Ecto neural progenitor cell (in vitro differentiated cells): ENCODE results near the gene TNFRSF6B.
A peak's percentile ranks its signal among the peaks of the same experiment; 100 is the strongest.
"Not testable (repeated sequence)": the region's sequence is repeated elsewhere in the genome, so short reads cannot be mapped to it uniquely, and the experiment has no call there.

Experiments used
- DNase-seq: peaks from one replicate; pipeline ENCODE4 v3.0.0-alpha.2; 2018; ENCODE audit warnings: low spot score

Gene TNFRSF6B, protein sequence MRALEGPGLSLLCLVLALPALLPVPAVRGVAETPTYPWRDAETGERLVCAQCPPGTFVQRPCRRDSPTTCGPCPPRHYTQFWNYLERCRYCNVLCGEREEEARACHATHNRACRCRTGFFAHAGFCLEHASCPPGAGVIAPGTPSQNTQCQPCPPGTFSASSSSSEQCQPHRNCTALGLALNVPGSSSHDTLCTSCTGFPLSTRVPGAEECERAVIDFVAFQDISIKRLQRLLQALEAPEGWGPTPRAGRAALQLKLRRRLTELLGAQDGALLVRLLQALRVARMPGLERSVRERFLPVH

DNA sequence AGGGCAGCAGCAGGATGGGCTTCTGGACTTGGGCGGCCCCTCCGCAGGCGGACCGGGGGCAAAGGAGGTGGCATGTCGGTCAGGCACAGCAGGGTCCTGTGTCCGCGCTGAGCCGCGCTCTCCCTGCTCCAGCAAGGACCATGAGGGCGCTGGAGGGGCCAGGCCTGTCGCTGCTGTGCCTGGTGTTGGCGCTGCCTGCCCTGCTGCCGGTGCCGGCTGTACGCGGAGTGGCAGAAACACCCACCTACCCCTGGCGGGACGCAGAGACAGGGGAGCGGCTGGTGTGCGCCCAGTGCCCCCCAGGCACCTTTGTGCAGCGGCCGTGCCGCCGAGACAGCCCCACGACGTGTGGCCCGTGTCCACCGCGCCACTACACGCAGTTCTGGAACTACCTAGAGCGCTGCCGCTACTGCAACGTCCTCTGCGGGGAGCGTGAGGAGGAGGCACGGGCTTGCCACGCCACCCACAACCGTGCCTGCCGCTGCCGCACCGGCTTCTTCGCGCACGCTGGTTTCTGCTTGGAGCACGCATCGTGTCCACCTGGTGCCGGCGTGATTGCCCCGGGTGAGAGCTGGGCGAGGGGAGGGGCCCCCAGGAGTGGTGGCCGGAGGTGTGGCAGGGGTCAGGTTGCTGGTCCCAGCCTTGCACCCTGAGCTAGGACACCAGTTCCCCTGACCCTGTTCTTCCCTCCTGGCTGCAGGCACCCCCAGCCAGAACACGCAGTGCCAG is at the start of gene TNFRSF6B:
Gene TNFRSF6B, plus strand, starts transcription at position 25 of the 729 bp plus-strand sequence. Its CDS starts 116 bp downstream, at position 141.
- no peak for DNase-seq

DNA sequence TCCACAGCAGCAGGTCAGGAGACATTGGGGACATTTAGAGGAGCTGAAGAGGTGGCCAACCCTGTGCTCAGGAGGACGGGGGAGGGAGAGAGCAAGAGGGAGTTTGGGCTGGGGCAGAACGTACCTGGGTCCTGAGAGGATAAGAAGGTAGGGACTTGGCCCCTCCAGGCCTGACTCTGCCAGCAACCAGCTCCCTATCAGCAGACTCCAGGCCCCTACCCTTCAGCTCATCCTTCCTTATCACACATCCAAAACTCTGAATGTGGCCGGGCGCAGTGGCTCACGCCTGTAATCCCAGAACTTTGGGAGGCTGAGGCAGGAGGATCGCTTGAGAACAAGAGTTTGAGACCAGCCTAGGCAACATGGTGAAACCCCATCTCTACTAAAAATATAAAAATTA is 48.3 kb upstream of the TNFRSF6B start:
- DNase-seq: no peak

DNA sequence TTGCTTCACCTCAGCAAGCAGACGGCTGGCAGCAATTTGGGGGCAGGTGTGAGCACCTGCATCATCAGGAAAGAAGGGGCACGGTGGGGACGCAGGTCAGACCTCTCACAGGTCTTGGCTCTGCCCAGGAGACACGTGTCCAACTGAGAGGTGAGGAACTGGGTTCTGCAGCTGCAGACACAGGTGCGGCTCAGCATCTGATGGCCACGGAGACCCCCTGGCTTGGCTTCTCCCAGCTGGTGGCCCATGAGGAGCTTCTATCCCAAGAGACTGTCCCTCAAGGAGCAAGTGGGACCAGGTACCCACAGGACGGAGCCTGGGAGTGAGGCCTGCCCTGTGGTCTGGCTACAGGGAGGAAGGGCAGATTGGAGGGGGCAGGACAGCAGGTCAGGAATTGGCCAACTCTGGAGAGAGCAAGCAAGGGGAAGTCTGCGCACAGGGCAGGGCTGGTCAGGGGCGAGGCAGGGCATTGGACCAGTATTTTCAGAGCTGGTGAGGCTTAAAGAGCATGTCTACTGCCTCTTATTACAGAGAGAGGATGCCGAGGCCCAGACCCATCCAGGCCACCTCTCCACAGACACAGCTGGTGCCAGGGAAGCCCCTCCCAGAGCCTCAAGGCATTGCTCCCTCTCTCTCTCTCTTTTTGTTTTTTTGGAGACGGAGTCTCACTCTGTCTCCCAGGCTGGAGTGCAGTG is 47.4 kb upstream of the TNFRSF6B start:
- no peak for DNase-seq

DNA sequence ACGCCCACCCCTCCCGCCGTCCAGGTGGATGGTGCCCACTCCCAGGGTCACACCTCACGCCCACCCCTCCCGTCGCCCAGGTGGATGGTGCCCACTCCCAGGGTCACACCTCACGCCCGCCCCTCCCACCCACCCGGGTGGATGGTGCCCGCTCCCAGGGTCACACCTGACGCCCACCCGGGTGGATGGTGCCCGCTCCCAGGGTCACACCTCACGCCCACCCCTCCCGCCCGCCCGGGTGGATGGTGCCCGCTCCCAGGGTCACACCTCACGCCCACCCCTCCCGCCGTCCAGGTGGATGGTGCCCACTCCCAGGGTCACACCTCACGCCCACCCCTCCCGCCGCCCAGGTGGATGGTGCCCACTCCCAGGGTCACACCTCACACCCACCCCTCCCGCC is 46.0 kb upstream of the TNFRSF6B start:
- not testable (repeated sequence) for DNase-seq

DNA sequence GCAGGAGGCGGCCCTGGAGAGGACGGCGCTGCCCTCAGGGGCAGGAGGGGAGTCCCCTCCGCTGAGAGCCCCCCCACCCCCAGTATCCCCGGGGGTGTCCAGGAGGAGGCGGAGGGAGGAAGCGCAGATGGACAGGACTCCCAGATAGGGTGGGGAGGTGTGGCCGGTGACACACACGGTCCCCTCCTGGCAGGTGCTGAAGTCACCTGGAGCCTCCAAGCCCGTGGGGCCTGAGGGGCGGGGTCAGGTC is 44.6 kb upstream of the TNFRSF6B start:
- DNase-seq: no peak

DNA sequence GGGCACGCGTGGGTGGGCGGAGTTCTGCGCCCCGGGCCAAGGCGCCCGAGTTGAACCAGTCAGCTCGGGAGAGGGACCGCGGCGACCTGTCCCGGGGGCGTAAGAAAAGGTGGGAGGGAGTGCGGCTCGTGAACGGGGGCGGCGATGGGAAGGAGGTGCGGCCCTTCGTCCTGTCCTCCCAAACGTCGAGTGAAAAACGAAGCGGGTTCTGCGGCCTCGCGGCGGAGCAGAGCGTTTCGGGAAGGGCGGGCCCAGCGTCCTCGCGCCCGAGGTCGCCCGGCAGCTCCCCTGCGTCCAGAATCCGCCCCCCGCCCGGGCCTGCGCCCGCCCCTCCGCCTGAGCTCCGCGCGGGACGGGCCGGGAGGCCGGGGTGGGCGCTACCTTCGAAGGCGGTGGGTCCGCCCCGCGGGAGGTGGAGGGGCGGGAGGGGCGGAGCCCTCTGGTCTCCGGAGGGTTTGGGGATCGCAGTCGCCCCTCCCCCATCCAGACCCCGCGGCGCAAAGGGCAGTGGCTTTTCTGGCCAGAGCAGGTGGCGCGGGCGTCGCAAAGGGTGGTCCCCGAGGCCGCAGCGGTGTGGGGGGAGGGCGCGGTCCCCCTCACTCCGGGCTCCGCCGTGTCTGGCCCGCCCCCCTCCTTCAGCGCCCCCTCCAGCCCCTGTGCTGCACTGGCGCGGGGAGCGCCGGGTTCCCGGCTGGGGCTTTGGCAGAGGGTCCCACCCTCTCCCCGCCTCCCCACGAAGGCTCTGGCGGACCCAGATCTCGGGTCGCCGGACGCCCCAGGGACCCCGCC is 44.1 kb upstream of the TNFRSF6B start:
- DNase-seq: peak; percentile 75

DNA sequence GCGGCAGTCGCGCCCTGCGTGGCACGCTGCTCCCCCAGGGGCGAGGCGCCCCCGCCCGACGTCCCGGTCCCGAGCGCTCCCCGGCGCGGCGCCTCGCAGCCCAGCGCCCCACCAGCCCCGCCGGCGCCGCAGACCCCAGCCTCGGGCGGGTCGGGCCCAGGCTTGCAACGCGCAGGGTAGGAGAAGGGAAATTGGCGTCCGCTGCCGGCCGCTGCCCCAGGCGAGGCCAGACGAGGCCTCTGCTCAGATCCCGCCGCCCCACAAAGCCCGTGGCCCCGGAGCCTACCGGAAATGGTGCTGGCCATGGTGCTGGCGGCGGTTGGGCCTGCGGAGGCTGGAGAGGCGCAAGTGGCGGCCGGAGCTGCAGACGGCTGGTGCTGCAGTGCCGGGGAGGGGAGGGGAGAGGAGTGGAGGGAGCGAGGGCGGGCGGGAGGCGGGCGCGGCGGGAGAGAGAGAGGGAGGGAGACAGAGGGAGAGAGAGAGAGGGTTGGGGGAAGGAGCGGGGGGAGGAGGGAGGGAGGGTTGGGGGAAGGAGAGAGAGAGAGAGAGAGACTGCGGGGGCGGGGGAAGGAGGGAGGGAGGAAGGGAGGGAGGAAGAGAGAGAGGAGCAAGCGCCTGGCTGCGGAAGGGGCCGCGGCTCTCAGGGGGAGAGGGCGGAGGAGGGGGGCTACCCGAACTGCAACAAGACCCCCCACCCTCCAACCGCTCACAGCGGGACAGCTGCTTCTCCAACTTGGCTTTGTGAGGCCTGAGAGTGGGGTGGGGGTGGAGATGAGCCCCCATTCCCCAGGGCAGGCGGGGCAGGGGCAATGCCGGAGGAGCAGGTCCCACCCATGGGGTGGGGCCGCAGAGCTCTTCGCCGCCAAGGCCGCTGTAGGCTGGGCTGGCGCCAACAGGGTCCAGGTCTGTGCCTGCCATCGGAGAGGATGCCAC is 43.1 kb upstream of the TNFRSF6B start, which contains the start of gene STMN3:
Gene STMN3, minus strand, starts transcription at position 384 of the 933 bp plus-strand sequence. Its CDS starts 79 bp downstream, at position 305.
- peak; percentile 96 for DNase-seq

DNA sequence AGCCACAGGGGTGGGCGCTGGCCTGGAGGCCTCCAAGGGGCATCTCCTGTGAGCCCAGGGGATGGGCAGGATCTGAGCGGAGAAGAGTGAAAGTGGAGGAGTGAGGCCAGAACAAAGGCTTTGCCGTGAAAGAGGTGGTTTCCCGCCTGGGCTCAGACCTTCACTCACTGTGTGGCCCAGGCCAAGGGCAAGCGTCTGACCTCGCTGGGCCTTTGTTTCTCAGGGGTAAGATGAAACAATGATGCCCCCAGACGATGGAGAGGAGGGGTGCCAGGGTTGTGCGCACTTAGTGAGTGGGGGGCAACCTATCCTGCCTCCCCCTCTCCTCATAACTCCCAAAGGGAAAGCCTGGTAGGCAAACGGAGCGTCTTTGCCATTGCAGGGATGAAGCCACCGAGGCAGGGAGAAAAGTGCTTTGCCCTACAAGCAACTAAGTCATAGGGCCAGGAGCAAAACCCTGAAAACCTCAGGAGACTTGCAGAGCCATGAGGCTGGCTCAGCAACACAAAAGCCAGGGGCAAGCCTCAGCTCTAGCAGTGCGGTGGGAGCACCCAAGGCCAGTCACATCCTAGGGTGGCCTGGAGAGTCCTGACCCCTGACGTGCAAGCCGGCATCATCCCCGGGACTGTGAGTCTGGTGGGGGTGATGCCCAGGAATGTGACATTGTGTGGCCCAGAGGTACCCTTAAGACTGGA is 42.3 kb upstream of the TNFRSF6B start:
- no peak for DNase-seq

DNA sequence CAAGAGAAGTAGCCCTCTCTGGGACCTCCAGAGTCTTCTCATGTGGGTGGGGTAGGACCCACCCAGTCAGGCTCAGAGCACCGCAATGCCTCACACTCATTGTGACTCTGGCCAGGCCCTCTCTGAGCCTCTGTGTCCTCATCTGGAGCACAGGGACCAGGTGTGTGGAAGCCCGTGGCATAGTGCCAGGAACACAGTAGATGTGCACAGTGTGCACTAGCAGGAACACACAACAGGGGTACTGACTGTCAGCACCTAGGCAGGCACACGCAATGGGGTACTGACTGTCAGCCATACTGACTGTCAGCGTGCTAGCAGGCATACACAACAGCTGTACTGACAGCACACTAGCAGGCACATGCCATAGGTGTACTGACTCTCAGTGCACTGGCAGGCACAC is 41.2 kb upstream of the TNFRSF6B start:
- no peak for DNase-seq

DNA sequence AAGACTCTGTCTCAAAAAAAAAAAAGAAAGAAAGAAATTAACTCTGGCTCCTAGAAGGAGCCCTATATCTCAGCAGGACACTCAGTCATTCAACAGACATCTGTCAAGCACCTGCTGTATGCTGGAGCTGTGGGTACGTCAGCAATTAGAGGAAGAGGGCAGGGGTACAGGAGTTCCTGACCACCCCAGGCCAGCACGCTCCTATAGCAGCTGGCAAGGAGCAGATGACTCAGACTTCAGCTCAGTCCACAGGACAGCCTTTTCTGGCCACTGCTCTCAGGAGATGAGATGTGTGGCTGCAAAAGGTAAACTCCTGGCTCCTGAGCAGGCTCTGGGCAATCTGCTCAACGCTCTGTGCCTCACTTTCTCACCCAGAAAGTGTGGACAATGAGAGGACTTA is 40.0 kb upstream of the TNFRSF6B start:
- DNase-seq: no peak

DNA sequence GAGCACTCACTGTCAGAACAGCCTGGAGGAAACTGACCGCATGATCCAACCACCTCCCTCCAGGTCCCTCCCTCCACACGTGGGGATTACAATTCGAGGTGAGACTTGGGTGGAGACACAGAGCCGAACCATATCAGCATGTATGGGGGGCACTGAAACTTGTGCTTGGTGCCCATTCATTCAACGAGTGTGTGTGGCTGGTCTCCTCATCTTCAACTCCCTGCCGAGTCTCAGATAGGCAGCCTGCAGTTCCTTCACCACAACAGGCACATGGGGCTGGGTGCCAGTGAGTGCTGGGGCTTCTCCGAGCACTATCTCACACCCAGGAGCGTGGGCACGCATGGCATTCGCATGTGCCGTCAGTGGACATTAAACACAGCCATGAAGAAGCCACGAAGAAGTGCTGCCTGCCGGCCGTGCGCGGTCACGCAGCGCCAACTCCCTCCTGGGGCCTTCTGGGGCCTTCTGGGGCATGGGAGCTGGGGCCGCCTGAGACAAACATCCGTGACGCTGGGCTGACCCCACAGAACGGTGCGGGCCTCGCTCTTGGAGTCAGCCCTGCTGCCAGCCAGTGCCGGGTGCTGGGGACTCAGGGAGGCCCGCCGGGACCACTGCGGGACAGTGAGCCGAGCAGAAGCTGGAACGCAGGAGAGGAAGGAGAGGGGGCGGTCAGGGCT is 39.1 kb upstream of the TNFRSF6B start:
- DNase-seq: no peak

DNA sequence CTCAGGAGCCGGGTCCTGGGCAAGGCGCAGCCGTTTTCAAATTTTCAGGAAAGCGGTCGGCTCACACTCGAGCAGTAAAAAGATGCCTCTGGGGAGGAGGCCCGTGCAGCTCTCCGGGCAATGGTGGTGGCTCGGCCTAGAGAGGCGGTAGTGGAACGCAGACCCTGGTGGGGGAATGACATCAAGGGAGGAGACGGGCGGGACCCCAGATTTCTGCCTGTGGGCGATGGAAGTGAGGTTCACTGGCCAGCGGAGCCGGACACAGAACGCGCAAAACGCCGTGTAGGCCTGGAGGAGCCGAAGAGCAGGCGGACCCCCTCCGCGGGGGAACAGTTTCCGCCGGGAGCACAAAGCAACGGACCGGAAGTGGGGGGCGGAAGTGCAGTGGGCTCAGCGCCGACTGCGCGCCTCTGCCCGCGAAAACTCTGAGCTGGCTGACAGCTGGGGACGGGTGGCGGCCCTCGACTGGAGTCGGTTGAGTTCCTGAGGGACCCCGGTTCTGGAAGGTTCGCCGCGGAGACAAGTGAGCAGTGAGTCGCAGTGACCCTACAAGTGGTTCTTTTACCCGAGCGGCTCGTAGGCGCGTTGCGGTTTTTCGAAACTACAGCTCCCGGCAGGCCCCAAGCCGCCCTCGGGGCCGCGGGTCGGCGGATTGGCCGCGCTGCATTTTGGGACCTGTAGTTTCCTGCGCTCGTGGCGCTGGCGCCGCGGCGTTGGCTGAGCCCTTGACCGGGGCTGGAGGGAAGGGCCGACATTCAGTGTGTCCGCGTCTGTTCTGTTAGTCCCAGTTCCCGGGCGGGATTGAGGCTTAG is 38.3 kb upstream of the TNFRSF6B start, which contains the start of gene RTEL1:
Gene RTEL1, plus strand, starts transcription at position 376 of the 812 bp plus-strand sequence. CDS start 1,091 bp downstream, outside the sequence.
- DNase-seq: peak; percentile 93

DNA sequence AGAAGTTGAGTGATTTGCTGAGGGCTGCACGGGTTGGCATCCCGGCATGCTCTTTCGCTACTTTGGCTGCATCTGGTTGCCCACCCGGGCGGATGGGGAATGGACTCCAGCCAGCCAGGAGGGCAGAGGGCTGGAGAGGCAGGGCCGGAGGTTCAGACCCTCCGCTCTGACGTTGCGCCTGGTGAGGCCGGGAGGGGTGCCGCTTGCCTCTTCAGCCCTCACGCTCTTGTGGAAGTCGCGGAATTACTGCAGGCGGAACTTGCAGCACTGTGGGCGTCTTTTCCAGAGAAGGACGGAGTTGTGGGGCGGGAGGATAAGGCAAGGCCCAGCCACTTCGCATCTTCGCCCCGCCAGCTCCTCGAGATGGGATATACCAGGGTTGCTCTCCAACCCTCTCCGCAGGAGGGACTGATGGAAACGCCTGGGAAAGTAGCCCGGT is 37.7 kb upstream of the TNFRSF6B start:
- DNase-seq: no peak

DNA sequence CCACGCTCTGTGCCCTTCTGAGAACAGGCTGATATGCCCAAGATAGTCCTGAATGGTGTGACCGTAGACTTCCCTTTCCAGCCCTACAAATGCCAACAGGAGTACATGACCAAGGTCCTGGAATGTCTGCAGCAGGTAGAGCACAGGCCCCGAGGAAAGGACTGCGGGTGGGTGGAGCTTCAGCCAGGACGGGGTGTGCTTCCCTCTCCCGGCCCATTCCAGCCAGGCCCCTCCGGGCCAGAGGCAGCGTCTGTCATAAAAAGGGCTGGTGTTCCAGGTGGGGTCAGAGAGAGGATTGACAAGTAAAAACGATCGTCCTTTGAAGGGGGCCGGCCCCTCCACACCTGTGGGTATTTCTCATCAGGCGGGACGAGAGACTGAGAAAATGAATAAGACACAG is 37.1 kb upstream of the TNFRSF6B start:
- no peak for DNase-seq

DNA sequence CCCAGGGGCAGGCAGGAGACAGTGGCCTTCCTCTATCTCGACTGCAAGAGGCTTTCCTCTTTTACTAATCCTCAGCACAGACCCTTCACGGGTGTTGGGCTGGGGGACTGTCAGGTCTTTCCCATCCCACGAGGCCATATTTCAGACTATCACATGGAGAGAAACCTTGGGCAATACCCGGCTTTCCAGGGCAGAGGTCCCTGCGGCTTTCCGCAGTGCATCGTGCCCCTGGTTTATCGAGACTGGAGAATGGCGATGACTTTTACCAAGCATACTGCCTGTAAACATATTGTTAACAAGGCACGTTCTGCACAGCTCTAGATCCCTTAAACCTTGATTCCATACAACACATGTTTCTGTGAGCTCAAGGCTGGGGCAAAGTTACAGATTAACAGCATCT is 36.3 kb upstream of the TNFRSF6B start:
- DNase-seq: not testable (repeated sequence)

DNA sequence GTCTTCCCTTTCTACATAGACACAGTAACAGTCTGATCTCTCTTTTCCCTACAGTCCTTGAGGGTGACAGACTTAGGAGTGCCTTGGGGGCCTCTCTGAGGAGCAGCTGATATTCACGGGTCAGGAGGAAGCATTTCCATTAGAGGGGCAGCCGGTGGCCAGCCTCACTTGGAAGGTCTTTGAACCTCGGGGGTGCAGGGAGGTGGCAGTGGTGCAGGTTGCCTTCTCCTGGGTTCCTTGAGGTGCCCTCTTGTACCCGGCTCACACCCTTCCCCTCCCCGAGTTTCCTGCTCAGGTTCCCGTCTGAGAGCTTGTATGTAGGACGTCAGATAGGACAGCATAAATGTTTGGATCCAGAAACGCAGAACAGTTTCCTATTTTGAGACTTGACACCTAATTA is 35.8 kb upstream of the TNFRSF6B start:
- no peak for DNase-seq

DNA sequence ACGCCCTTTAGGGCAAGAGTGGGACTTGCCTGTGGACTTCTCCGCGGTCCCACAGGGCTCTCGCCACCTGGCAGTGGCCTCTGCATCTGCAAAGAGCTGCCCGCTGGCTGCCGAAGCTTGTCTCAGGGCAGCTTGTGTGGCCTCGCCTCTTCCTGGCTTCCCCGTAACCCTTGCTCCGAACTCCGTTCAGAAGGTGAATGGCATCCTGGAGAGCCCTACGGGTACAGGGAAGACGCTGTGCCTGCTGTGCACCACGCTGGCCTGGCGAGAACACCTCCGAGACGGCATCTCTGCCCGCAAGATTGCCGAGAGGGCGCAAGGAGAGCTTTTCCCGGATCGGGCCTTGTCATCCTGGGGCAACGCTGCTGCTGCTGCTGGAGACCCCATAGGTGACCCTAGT is 35.3 kb upstream of the TNFRSF6B start:
- DNase-seq: no peak

DNA sequence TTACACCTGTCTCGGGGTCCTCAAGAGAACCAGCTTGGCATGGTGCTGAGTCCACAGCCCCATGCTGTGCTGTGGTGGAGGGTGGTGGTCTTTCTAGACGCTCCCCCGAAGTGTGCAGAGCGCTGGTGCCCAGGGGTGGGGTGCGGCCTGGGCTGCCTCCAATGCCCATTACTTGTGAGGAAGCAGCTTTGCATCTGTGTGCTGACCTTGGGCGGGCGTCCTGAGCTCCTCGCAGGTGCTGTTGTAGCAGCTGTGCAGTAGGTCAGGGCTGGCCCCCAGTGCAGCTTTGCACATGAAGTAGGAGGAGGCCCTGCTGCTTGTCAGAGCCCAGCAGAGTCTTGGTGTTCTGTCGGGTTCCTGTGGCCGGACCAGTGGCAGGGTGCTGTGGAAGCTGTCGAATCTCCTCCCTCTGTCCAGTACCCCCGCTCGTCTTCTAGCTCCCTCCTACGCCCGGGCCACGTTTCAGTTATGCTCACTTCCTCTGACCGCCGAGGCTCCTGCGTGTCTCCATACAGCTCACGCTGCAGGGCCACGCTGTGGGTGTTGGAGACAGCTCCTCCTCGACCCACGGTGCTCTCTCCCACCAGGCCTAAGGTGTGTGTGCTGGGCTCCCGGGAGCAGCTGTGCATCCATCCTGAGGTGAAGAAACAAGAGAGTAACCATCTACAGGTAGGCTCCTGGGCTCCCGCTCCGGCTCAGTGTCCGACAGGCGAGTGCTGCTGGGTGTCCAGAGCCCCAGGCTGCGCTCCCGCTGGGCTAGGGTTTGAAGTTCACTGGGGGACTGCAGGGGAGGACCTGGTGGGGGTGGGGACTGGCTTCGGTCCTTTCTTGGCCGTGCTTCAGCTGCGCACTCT is 34.3 kb upstream of the TNFRSF6B start:
- DNase-seq: no peak
